Ovary (tissue), 9 donors: ENCODE results near the gene CCDC57. TPM values are rescaled to one million over a fixed set of nuclear protein-coding genes. Genes with fewer than 3 reads are reported as not detected.

Source experiments
- DNase-seq, 5 donors: peaks; one replicate each; pipeline ENCODE4 v3.0.0-alpha.2; 2019 to 2020
- H3K27ac ChIP-seq, 2 donors: fragments of 200-600 bp; one replicate each; pipeline versions ENCODE4 v1.5.1 to v1.8.0; 2019 to 2022
- H3K27me3 ChIP-seq: fragments of 200-600 bp; one replicate; pipeline ENCODE4 v1.8.0; 2022
- H3K36me3 ChIP-seq: fragments of 200-600 bp; sonication (generic); one replicate; pipeline ENCODE4 v1.5.1; 2019
- H3K4me1 ChIP-seq: one replicate; pipeline ENCODE4 v1.8.1; 2013; ENCODE audit warnings: mild to moderate bottlenecking, moderate library complexity; ENCODE audit not compliant: insufficient read depth
- H3K4me3 ChIP-seq: fragments of 200-600 bp; sonication (generic); one replicate; pipeline ENCODE4 v1.5.1; 2017
- H3K9me3 ChIP-seq, 2 donors: fragments of 200-600 bp in 1 of 2; sonication (generic) in 1 of 2; one replicate each; pipeline versions ENCODE4 v1.5.1 to v1.8.1; 2013 to 2019; ENCODE audit warnings: mild to moderate bottlenecking in 1 of 2, moderate library complexity in 1 of 2
- EP300 ChIP-seq: sonication (generic); formaldehyde crosslinking; IDR thresholded peaks from one replicate; pipeline ENCODE4 v1.6.1; 2017; ENCODE audit warnings: antibody characterized with exemption
- POLR2A ChIP-seq: fragments of 450-650 bp; IDR thresholded peaks from one replicate; pipeline ENCODE4 v1.6.1; 2017; ENCODE audit warnings: antibody characterized with exemption, mild to moderate bottlenecking, moderate library complexity
- WGBS, 3 donors: extraction: QIAGEN DNeasy Blood & Tissue Kit in 1 of 3; methylation state at CpG; one replicate each; pipeline versions ENCODE4 v1.1.5 to v1.1.7; 2013 to 2017; 5-methylcytosine and 5-hydroxymethylcytosine counted together
- intact Hi-C, 4 donors: fragments of 100-400 bp; cut with DNase I; formaldehyde crosslinking; loops; one replicate each; pipeline versions ENCODE4 v1.11.0 to v1.15.1; 2022 to 2023
- polyA plus RNA-seq, 2 donors: library from polyadenylated mRNA; stranded (reverse); fragments of 200-250 nt in 1 of 2; fragments of 350-450 nt in 1 of 2; fragmentation: Illumina TruSeq in 1 of 2; extraction: RNeasy Lipid Tissue Mini Kit (QIAGEN cat#74804) in 1 of 2; gene quantifications; one replicate each; pipeline ENCODE4 v1.2.3, GENCODE V29; 2013 to 2014
- total RNA-seq, 7 donors: library from RNA; depleted of rRNA in 2 of 7; stranded (reverse); fragments of >200 nt in 2 of 7; fragmentation: NEBNext Ultra II Directional in 3 of 7; extraction: Animal tissue kit (Norgen Biotek cat#: 25700) in 3 of 7; gene quantifications; one replicate each; pipeline versions ENCODE4 v1.1.0 to v1.2.4, GENCODE V29; 2016 to 2023
- TF ChIP-seq, protein P1 (sequence below), 3 donors: fragments of 450-650 bp in 2 of 3; fragments of 200-600 bp in 1 of 3; IDR thresholded peaks; one replicate each; pipeline versions ENCODE4 v1.5.1 to v1.8.0; 2016 to 2022; ENCODE audit warnings: antibody characterized with exemption in 3 of 3, mild to moderate bottlenecking in 1 of 3
- donor health status: DM: no; HTN: no; CAD: no; lungs with moderate emphysema.
- donor health status: DM: no; HTN: no; CAD: no.
- donor health status: Bipolar disorder and iron deficiency.
- donor health status: DM: yes; HTN: yes; CAD: no.
- donor health status: DM: no; HTN: no; CAD: no.
- donor health status: DM: yes; HTN: yes; CAD: no.

CCDC57 gene
- total and polyA plus RNA-seq, 9 donors: 7.7 to 65.0 (median 40.3) TPM

DNA sequence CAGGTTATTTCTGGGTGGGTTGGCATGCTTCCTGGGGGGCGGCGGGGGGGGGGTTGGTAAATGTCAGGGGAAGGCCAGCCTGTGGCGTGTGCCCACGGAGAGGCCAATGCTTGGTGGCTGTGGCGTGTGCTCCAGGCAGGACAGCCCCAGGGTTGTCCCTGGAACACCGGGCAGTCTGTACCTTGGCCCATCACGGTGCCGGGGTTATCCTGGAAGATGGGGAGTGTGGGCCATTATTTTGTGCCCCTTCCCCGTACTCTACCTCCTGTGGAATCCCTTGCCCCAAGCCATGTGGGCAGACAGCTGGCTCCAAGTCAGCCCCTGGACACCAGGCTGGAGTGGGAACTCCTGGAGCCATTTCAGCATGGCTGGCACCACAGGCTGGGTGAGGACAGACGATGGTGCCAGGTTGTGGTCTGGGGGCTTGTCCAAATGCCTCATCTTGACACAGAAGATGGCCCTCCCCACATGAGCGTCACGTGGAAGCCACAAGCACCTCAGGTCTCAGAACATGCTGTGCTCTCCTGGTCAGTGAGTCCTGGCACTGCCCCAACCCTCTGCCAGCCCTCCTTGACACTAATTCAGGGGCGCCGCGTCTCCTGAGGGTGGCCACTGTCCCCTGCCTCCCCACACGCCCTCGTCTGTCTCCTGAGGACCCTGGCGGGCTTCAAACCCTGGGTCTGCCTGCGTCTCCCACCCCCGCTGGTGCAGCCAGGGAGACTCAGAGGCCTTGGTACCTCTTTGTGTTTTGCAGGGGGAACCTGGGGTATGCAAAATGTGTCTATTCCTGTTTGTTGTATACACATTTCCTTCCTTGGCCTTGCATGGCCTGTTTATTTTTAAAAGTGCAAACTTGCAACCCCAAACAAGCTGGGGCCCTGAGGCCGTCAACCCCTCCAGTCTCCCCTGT is 20.5 kb upstream of the CCDC57 start:
- Histone ChIP-seq H3K27ac (no peak overlapping the region), H3K36me3 (no peaks in the 10 kb centered on the region), H3K4me3 (no peak overlapping the region), H3K4me1 (peaks cover 31% of the 10 kb centered on the region), H3K9me3 (no peaks in the 10 kb centered on the region), H3K27me3 (no peaks in the 10 kb centered on the region)
- WGBS, 3 donors: 80 to 83% (median 83%) methylated on average over 17 to 21 of the region's 21 CpGs
- intact Hi-C loops: loop anchor here in 1 of 4 donors (10.0 kb wide), 1 partner anchor 62 kb away; no protein-coding TSS in a partner anchor
- DNase-seq: peak in 2 of 5 donors; percentile 24 to 40
- TF ChIP-seq EP300 (no peak), POLR2A (no peak)
- TF ChIP-seq, protein P1, sequence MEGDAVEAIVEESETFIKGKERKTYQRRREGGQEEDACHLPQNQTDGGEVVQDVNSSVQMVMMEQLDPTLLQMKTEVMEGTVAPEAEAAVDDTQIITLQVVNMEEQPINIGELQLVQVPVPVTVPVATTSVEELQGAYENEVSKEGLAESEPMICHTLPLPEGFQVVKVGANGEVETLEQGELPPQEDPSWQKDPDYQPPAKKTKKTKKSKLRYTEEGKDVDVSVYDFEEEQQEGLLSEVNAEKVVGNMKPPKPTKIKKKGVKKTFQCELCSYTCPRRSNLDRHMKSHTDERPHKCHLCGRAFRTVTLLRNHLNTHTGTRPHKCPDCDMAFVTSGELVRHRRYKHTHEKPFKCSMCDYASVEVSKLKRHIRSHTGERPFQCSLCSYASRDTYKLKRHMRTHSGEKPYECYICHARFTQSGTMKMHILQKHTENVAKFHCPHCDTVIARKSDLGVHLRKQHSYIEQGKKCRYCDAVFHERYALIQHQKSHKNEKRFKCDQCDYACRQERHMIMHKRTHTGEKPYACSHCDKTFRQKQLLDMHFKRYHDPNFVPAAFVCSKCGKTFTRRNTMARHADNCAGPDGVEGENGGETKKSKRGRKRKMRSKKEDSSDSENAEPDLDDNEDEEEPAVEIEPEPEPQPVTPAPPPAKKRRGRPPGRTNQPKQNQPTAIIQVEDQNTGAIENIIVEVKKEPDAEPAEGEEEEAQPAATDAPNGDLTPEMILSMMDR (IDR thresholded peaks at IDR 0.05): no peak

DNA sequence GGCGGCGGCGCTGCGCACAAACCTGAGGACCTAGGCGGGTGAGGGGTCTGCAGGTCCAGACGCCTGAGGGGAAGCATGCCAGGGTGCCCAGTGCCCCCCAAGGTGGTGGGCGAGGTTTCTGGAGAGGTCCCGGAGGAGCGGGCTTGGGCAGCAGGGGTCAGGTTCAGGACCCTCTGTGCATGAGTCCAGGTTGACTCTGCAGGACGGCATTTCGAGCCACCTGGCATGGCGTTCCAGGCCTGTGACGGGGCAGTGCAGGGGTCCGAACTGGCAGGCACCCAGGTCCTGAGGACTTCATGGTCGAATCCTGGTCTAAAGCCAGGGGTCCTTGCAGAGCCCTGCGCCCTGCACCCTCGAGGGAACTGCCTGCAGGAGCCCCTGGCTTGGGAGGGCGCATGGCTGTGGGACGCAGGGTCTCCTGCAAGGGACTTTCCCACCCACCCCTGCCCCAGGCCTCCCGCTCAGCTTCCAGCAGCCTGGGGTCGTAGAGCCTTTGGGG is 19.7 kb upstream of the CCDC57 start:
- WGBS, 3 donors: 87 to 89% (median 88%) methylated on average over 21 of the region's 21 CpGs
- Histone ChIP-seq H3K27ac (peak overlapping the region in 1 of 2 donors; percentile 80), H3K4me3 (peak overlapping the region; percentile 50), H3K36me3 (no peaks in the 10 kb centered on the region), H3K9me3 (no peaks in the 10 kb centered on the region), H3K27me3 (no peaks in the 10 kb centered on the region), H3K4me1 (peaks cover 25% of the 10 kb centered on the region)
- TF ChIP-seq POLR2A (no peak), EP300 (no peak)
- TF ChIP-seq, protein P1 (IDR thresholded peaks at IDR 0.05): no peak
- intact Hi-C loops: loop anchor here in 1 of 4 donors (10.0 kb wide), 1 partner anchor 62 kb away; no protein-coding TSS in a partner anchor
- peak in 2 of 5 donors; percentile 62 to 66 for DNase-seq

DNA sequence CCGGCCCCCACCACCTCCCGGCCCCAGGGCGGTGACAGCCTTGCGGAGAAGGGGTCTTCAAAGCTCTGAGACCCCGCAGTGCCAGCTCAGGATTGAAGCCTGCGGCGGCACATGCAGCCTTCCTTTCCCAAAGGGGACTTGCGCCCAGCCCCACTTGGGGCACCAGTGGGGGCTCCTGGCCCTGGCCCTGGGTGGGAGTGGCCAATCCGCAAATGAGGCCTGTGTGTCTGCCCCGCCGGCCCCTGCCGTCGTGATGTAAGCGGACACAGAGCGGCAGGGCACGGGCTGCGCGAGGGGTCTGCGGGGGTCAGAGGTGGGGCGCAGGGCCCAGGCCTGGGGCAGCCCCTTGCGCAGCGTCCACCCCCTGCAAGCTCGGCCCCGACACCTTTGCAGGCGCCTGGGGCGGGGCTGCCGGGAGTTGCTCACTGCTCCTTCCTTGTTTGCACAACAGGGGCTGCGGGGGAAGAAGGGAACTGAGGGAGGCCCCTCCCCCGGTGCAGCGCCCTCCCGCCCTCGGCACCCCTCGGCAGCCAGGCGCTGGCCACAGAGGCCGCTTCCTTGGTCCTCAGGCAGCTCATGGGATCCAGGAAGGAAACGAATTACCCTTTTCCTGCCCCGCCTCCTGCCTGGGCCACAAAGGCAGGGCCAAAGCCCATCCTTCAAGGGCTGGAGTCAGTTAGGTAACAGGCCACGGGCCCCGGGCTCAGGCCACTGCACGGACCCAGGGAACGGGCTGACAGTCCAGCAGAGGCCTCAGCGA is 19.1 kb upstream of the CCDC57 start:
- H3K27me3 ChIP-seq: no peaks in the 10 kb centered on the region
- H3K27ac ChIP-seq: peak overlapping the region; percentile 53 to 80
- peaks cover 24% of the 10 kb centered on the region for H3K4me1 ChIP-seq
- peak; percentile 74 to 78 (median 77) for DNase-seq
- intact Hi-C loops: loop anchor here in 1 of 4 donors (10.0 kb wide), 1 partner anchor 63 kb away; no protein-coding TSS in a partner anchor
- H3K9me3 ChIP-seq: no peaks in the 10 kb centered on the region
- H3K4me3 ChIP-seq: peak overlapping the region; percentile 50
- H3K36me3 ChIP-seq: no peaks in the 10 kb centered on the region
- TF ChIP-seq EP300 (no peak), POLR2A (no peak)
- TF ChIP-seq, protein P1 (IDR thresholded peaks at IDR 0.05): no peak
- 7 to 13% (median 9%) methylated on average over 29 to 42 of the region's 42 CpGs for WGBS, 3 donors

DNA sequence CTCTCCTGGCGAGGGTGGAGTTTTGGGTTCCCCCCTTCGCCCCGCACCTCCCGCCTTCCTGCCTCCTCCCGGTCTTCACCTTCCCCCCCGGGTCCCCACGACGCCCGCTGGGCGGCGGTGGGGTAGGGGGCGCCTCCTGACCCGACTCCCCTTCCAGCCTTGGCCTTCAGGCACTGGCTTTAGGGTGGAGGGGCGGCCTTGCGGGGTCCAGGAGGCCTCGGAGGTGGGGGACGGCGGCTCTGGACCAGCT is 18.6 kb upstream of the CCDC57 start:
- Histone ChIP-seq H3K4me3 (peak overlapping the region; percentile 50), H3K27ac (peak overlapping the region; percentile 53 to 80), H3K4me1 (peaks cover 21% of the 10 kb centered on the region), H3K9me3 (no peaks in the 10 kb centered on the region), H3K27me3 (no peaks in the 10 kb centered on the region), H3K36me3 (no peaks in the 10 kb centered on the region)
- DNase-seq: no peak
- WGBS, 3 donors: 0% methylated on average over 10 to 18 of the region's 18 CpGs
- no peak for TF ChIP-seq POLR2A
- no peak for TF ChIP-seq EP300
- TF ChIP-seq, protein P1 (IDR thresholded peaks at IDR 0.05): no peak
- intact Hi-C loops: loop anchor here in 1 of 4 donors (10.0 kb wide), 1 partner anchor 64 kb away; no protein-coding TSS in a partner anchor
